AG09309 (cell line): ENCODE results near the gene SLC17A8.
A peak's percentile ranks its signal among the peaks of the same experiment; 100 is the strongest.

ENCODE experiments used
- DNase-seq: peaks from one replicate; pipeline ENCODE4 v3.0.0-alpha.2; 2010; ENCODE audit warnings: low read depth
- H3K4me3 ChIP-seq: 2 replicates; pipeline ENCODE4 v1.5.1; 2011; ENCODE audit warnings: mild to moderate bottlenecking, low read depth, low read length, moderate library complexity; ENCODE audit not compliant: control insufficient read depth
- TF ChIP-seq, protein P1 (sequence below): IDR thresholded peaks from 2 replicates; pipeline ENCODE4 v1.5.1; 2011; ENCODE audit warnings: mild to moderate bottlenecking, low read depth, low read length, inconsistent platforms; ENCODE audit not compliant: insufficient read depth, control insufficient read depth; ENCODE audit errors: missing control alignments

The SLC17A8 gene

DNA sequence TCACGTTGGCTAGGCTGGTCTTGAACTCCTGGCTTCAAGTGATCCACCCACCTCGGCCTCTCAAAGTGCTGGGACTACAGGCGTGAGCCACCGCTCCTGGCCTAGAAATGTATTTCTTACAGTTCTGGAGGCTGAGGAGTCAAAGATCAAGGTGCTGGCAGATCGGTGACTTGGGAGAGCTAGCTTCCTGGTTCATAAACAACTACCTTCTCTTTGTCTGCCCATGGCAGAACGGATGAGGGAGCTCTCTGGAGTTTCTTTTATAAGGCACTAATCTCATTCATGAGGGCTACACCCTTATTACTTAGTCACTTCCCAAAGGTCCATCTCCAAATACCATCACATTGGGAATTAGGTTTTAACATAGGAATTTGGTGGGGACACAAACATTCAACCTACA is 38.9 kb downstream of the SLC17A8 start:
- TF ChIP-seq, protein P1, sequence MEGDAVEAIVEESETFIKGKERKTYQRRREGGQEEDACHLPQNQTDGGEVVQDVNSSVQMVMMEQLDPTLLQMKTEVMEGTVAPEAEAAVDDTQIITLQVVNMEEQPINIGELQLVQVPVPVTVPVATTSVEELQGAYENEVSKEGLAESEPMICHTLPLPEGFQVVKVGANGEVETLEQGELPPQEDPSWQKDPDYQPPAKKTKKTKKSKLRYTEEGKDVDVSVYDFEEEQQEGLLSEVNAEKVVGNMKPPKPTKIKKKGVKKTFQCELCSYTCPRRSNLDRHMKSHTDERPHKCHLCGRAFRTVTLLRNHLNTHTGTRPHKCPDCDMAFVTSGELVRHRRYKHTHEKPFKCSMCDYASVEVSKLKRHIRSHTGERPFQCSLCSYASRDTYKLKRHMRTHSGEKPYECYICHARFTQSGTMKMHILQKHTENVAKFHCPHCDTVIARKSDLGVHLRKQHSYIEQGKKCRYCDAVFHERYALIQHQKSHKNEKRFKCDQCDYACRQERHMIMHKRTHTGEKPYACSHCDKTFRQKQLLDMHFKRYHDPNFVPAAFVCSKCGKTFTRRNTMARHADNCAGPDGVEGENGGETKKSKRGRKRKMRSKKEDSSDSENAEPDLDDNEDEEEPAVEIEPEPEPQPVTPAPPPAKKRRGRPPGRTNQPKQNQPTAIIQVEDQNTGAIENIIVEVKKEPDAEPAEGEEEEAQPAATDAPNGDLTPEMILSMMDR = no peak
- DNase-seq = no peak
- no peak overlapping the region for H3K4me3 ChIP-seq

DNA sequence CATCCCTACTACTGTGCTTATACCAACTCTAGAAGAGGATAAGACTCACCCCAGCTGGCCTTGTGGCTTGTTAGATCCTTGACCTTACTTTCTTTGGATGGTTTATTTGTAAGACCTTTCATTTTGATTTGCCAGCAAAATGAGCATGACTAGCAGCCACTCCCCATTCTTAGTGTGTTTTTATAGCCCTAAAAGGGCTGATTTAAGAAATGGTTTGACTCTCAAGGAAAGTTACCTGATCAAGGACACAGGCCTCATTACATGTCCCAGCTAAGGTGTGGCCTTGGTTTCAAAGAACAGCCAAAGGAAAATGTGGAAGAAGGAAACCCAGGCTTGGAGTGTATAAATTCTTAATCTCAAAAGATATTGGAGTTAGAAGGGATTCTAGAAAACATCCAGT is 41.4 kb downstream of the SLC17A8 start:
- TF ChIP-seq, protein P1 = no peak
- H3K4me3 ChIP-seq = no peak overlapping the region
- DNase-seq = no peak

DNA sequence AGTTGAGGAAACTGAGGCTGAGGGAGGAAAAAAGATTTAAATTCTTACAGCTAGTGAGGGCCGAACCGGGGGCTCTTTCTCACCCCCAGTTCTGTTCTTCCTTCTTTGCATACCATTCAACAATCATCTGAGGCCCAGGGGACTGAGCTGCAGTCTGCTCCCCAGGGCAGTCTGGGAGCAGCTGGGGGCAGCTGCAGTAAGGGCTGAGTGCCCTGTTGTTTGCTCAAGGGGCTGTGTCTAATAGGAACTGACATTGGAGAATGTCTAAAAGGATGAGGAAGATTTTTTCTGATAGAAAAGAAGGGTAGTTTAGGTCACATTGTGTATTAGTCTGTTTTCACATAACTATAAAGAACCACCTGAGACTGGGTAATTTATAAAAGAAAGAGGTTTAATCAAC is 42.2 kb downstream of the SLC17A8 start:
- DNase-seq = no peak
- TF ChIP-seq, protein P1 = no peak
- H3K4me3 ChIP-seq = no peak overlapping the region

DNA sequence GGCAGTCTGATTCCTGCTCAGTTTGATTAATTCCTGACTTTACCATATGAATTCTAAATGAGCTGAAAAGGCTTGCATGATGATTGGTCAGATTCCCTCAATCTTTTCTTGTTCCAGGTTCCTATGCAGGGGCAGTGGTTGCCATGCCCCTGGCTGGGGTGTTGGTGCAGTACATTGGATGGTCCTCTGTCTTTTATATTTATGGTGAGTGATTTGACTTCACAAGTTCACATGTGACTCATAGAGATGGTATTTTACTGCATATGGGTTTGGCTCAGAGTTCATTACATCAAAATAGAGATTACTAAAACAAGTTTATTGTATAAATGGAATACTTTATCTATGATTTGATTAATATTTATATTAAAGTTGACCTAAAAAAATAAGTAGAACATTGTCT is 44.8 kb downstream of the SLC17A8 start:
- TF ChIP-seq, protein P1 = no peak
- no peak overlapping the region for H3K4me3 ChIP-seq
- DNase-seq = peak; percentile 3

DNA sequence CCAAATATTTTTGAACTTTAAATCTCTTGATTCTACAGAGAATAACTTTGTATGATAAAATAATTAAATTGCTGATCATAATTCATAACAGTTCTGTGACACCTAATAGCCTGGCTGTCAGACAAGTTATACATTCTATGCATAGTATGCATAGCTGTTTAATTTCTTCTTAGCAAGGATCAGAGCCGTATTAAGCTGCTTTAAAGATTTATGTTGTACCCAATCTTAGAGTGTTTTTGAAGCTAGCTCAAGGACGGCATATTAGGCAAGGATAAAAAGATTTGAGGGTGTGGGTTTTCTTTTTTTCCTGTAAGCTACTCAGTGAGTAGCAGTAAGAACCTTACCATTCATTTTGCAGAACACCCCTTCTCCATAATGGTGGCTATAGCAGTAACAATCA is 45.9 kb downstream of the SLC17A8 start:
- TF ChIP-seq, protein P1 = no peak
- H3K4me3 ChIP-seq = no peak overlapping the region
- no peak for DNase-seq

DNA sequence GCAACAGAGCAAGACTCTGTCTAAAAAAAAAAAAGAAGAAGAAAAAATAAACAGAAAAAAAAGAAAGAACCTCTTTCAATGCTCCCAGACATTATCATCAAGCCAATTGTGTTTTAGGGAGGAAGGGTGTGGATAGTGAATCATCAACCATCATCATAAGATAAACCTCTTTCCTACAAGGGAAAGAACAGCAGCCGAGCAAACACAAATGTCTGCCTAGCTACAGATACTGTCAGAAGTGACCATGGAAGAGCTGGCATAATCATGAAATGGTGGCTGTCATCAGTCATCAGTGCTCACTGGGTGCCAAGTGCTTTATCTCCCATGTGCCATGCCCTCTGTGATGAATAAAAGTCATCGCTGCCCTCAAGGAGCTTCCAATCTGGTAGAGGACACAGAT is 46.6 kb downstream of the SLC17A8 start:
- no peak overlapping the region for H3K4me3 ChIP-seq
- DNase-seq = no peak
- TF ChIP-seq, protein P1 = no peak
